SW 1271 (cell line): ENCODE measurements around the gene DOCK7.
"Not testable (repeated sequence)": the region's sequence is repeated elsewhere in the genome, so short reads cannot be mapped to it uniquely, and the experiment has no call there.

ENCODE experiments used
- DNase-seq, 2 experiments: peaks; one replicate each; lab custom pipeline; 2025; lab: John Stamatoyannopoulos, UW

Gene DOCK7

DNA sequence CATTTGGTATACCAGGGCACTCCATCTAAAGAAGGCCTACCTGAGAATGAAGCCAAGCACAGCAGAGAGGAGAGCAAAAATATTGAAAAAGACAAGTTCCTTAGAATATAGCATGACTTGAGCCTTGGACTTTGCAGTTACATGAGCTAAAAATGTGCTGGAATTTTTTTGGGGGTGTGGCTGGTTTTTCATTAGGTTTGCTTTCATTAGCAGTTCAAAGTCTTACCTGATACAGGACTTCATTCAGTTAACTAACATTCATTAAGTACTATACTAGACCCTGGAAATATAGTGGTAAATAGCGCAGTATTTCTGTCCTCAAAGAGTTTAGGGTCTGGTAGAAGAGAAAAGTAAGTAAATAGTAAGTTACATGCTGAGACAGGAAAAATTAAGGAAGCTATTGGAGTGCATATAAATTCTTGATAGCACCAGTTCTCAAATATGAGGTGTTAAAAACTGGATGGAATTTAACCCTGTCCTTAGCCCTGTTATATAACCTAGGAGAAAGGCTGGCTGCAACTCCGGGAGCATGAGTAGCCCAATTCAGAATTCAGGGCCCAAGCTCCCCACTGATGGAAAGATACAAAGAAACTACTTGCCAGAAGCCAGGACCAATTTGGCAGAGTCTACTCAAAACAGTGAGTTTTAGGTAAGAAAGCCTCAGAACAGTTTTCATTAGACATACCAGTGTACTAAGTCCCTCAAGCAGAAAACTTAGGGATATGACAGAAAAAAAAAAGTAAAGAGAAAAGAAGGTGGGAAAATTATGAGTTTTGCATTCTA lies 3.1 kb upstream of the DOCK7 start:
- no peak for DNase-seq

DNA sequence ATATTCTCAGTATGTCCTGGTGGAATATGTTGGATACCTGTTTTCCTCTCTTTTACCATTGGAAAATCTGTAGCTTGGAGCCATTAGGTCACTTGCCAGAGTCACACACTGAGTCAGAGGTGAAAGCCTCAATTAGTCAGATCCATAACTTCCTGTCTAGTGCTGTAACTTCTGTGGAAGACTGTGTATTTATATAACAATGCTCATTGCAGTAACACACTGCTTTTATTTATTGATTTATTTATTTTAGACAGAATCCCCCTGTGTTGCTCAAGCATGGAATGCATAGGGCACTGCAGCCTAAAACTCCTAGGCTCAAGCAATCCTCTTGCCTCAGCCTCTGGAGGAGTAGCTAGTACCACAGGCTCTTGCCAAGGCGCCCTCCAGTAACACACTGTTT lies 1.3 kb upstream of the DOCK7 start:
- peak; percentile 38 to 65 for DNase-seq

DNA sequence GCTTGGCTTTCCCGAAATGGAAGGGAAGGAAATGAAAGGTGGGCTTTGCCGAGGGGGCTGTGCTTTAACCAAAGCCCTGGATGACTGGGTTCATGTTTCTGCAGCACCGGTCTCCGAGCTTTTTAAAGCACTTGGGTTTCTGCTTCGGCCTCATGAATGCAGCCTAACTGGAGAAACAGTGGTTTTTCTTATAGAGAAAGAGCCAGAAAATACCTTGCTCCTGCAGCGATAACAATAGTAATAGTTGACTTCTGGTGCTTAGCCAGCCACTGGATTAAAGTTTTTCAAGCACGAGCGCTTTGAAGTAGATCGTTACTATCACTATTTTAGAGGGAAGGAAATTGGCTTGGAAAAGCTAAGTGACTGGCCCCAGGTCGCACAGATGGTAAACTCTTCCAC lies 500 bp upstream of the DOCK7 start:
- no peak for DNase-seq

DNA sequence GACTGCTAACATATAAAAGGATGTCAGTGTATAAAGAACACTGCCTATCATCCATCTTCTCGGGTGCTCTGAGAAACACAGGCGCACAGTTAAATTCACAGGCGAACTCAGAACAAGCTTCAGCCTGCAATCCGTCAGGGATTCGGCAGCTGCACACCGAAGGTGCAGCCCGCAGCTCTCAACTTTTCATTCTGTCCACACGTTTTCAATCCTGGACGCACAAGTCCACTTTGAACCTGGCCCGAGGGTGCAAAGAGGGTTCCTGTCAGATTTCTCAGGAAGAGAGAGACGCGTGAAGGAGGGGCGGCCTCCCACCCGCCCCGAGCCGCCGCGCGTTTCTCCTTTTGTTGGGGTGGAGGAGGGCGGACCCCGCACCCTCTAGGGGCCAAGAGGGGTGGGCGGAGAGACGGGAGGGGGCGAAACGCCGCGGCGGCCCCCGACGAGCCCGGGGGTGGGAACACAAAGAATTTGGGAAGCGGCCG lies 724 bp downstream of the DOCK7 start:
- DNase-seq = peak in 1 of 2 experiments; percentile 39

DNA sequence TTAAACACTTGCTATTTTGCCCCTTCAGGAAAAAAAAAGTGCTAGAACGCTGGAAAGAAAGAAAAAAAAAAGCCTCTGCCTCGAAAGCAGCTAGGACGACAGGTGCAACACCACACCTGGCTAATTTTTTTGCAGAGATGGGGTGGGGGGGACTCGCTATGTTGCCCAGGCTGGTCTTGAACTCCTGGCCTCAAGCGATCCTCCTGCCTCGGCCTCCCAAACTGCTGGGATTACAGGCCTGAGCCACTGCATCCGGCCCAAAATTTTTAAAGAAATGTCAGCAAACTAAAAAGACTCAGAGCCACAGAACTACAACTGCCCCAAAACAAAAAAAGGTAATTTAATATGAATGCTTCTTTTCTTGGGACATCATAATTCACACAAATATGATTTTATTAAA lies 1.4 kb downstream of the DOCK7 start:
- no peak for DNase-seq

DNA sequence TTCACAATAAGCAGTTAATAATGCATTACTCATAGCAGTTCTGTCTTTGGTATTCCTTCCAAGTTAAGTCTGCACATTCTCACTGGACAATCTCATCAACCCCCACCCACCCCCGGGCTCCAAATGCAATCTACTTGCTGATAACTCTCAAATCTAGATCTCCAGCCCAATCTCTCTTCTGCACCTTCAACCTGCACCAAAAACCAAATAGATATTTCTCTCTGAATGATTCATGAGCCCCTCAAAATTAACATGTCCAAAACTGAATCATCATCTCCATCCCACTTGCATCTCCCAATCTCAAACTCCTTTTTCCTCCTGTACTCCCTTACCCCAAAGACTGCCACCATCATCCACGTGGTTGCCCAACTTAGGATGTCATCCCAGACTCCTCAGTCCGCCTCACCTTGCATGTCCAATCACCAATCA lies 2.7 kb downstream of the DOCK7 start:
- DNase-seq = no peak

DNA sequence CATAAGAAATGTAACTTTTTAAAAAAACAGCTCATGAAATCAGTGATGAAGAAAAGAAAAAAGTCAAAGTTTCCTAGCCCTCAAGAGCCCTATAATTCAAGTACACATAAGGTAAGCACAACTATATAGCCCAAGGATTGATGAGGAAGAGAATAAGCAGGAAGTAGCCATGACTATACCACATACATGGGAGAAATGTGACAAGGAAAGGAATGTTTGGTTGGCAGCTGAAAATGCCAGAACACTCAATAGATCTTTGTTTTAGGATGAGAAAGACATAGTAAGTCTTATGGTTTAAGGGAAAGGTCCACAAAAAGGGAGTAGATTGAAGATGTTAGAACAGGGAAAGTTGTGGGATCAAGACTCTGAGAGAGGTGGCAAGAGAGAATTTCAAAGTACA lies 5.7 kb downstream of the DOCK7 start:
- no peak for DNase-seq

DNA sequence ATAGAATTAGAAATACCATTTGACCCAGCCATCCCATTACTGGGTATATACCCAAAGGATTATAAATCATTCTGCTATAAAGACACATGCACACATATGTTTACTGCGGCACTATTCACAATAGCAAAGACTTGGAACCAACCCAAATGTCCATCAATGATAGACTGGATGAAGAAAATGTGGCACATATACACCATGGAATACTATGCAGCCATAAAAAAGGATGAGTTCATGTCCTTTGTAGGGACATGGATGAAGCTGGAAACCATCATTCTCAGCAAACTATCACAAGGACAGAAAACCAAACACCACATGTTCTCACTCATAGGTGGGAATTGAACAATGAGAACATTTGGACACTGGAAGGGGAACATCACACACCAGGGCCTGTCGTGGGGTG lies 7.2 kb downstream of the DOCK7 start:
- DNase-seq = not testable (repeated sequence)

DNA sequence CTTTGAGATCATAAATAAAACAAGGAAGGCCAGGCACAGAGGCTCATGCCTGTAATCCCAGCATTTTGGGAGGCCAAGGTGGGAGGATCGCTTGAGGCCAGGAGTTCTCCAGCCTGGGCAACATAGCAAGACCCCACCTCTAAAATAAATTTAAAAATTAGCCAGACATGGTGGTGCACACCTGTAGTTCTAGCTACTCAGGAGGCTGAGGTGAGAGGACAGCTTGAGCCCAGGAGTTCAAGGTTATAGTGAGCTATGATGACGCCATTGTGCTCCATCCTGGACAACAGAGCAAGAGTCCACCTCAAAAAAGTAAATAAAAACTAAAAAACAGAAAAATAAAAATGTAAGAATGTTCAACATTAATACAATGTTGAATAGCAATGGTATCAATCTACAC lies 10.4 kb downstream of the DOCK7 start:
- not testable (repeated sequence) for DNase-seq

DNA sequence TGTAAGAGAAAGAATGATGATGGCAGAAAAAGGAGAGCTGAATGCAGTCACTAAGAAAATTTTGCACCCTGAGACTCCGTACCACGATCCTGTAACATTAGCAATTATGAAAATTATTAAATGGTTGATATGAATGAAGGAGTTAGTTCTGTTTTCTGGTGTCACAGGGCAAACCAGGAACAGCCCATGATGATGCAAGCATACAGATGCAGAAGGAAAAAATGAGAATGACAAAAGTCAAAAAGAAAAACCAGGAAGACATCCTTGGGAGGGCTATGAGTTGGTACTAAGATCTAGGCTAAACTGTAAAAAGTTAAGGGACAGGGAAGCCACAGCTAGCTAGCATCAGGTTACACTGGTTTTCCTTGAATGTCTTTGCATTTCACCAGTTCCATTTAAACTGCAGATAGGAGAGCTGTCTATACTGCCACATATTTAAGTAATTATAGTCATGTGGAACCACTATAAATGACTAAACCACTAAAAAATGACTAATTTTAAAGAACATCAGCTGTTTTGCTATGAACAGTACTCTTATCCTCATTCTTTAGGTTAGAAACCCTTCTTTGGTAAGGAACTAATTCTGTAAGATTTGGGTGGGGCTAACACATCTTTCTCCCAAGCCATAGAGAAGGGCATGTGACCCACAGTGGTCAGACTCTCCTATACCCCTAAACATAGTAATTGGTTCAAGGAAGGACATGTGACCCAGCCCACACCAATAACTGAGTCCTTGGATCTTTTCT lies 11.4 kb downstream of the DOCK7 start:
- DNase-seq = no peak

DNA sequence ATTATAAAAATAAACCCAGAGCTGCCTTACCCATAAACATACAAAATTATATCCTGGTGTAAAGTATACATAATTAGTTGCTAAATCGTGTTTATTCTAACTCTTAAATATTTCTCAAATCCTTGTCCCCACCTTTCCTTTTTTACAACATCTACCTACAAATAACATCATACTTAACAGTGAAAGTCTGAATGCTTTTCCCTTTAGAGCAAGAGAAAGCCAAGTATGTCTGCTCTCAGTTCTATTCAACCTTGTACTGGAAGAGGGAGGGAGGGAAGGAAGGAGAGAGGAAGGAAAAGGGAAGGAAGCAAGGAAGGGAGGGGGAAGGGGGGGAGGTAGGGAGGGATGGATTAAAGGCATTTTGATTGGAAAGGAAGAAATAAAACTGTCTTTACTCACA lies 14.6 kb downstream of the DOCK7 start:
- DNase-seq = no peak

DNA sequence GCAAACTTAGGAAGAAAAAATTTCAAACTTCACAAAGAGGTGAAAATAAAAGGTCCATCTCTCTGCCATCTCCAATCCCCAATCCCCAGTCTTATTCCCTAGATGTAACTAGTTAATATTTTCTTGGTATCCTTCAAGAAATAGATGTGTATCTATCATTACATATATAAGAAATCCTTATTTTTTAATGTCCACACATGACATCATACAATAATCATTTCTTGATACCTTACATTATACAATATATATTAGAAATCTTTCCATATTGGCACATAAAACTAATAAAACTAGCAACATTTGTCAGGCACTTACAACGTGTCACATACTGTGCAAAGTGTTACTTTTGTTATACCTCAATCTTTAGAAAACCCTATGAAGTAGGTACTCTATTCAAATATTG lies 16.2 kb downstream of the DOCK7 start:
- no peak for DNase-seq

DNA sequence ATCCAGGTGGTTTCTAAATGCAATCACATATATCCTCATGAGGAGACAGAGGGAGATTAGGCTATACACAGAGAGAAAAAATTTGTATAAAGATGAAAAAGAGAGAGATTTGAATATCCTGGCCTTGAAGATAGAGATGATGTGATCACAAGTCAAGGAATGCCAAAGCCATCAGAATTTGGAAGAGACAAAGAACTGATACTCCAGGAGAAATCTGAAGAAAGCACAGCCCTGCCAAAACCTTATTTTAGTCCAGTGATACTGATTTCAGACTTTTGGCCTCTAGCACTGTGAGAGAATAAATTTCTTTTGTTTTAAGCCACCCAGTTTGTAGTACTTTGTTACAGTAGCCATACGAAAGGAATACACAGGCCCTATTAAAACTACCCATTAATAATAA lies 33.4 kb downstream of the DOCK7 start:
- DNase-seq = no peak

DNA sequence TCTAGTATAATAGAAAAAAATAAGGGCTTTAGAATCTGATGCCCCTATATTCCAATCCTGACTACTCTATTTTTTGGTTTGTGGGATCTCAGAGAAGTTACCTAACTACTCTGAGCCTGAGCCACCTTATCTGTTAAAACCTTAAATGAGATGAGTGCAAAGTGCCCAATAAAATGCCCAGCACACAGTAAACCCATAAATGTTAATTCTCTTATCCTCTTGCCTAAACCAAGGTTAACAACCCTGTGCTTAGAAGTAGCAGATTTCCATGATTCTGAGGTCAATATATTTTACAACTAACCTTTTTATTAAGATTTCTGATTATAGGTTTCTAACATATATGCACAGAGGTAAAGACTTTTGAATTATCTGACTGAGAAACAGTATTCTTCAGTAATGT lies 35.8 kb downstream of the DOCK7 start:
- DNase-seq = no peak

DNA sequence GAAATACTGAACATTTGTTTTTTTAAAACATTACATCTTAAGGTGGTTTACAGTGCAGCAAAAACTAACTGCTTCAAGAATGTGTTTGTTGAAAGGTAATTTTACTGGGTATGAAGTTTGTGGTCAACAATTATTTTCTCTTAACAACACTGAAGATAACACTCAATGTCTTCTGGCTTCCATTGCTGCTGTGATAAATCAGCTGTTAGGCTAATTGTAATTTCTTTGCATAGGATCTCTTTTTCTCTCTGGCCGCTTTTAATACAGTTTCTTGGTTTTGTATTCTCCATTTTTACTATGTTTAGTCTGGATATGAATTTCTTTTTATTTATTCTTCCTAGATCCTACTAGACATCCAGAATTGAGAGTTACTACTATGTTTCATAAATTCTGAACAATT lies 44.9 kb downstream of the DOCK7 start:
- DNase-seq = no peak

DNA sequence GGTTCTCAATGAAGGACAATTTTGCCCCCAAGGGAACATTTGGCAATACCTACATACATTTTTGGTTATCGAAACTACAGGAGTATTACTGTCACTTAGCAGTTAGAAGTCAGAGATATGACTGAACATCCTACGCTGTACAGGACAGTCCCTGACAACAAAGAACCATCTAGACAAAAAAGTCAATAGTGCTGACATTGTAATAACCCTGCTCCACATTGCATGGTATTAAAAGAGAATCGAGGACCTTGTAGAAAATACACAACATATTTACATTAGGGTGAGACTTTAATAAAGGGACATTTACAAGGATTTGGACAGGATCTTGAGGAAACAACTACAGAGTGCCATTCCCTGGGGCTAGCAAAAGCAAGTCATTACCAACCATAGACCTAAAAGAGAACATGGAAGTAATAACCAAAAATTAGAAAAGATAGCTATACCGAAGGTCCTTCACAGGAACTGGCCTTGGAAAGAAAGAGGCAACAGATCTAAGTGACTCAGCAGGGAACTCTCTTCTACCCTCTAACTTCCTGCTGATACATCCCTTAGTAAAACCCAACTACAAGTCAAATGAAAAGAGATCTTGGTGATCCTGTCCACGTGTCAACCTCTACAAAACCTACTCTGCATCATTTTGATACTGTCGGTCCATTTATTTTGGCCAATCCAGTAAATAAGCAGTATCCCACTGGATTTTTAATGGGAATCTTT lies 50.6 kb downstream of the DOCK7 start:
- no peak for DNase-seq

DNA sequence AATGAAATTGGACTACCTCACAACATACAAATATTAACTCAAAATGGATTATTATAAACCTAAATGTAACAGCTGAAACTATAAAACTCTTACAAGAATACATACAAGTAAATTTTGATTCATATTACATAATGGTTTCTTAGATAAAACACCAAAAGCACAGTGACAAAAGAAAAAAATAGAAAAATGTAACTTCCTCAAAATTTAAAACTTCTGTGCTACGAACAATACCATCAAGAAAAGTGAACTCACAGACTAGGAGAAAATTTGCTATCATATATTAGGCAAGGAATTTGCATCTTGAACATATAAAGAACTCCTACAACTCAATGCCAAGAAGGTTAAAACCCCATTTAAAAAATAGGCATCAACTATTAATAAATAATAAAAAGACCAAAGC lies 59.7 kb downstream of the DOCK7 start:
- DNase-seq = no peak

DNA sequence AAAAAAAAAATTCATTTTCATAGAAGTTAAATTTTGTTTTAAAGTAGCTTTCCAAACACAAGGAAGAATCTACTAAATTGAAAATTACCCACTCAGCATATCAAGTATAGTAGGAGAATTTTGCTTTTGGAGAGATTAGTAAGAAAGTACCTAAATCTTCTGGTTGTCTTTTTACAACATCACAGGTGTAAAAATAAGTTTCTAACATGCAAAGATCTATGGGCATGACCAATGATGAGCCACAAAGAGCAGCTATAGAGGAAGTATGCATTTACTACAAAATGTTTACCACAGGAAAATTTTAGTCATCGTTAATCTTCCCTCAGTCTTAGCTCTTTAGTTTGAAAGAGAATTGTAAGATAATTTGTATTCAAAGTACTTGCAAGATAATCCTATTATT lies 62.8 kb downstream of the DOCK7 start:
- no peak for DNase-seq

DNA sequence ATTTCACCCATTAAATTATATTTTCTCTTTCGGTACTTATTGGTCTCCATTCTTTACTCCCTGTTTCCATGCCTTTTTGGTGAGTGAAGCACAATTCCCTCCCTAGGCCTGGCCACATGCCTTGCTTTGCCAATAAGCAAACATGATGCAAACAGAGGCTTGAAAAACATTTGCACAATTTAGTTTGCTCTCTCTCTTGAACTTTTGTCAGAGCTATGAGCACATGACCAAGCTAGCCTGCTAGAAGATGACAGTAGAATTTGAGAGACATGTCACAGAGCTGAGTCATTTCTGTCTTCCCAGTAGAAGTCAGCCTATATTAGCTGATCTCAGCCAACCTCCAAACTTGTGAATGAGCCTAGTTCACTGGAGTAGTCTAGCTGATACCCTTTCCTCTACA lies 66.3 kb downstream of the DOCK7 start:
- DNase-seq = peak; percentile 3 to 27

DNA sequence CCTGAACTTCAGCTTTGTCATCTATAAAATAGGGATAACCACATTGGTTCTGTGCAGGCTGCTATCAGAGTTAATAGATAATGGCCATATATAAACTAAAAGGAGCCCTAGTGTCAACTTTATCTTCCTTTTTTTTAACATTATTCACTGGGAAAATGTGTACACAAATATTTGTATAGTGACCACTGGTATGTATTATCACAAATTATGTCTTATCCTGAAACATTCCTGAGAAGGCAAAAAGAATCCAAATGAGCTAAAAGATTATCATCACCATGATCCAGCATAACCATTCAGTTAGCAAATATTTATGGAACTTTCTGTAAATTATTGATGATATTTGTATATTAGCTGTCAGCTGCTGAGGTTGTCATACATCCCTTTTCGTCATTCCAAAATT lies 74.3 kb downstream of the DOCK7 start:
- DNase-seq = no peak

DNA sequence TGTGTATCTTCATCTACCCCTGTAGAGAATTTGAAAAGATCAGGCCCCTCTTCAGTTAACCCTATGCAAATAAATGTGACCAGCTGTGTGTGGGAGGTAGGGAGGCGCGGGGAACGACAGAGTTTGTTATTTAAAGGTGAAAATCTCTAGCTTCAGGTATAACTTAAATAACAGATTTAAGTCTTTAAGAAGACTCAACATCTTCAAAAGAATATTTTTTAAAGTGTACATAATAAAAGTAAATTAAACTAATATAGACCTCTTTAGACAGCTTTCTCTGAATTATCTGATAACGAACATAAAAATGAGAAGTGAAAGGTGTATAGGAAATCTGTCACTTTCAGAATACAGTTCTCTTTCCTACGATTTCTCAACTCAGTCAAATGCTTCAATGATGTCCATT lies 74.9 kb downstream of the DOCK7 start:
- no peak for DNase-seq

DNA sequence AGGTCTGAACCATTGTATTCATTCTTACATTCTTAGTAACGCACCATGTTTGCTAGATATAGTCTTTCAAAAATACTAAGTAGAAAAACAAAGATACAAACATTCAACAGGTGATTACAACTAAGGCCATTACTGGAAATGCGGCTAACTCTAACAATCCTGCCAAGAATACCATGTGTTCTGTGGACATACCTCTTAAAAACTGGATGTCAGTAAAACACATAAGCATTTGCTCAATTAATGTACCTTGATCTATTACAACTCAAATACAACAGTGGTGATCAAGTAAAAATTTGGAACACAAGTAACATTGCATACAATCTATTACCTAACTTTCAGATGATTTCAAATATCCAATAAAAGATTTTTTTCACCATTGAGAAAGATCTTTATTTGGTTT lies 75.4 kb downstream of the DOCK7 start:
- DNase-seq = no peak

DNA sequence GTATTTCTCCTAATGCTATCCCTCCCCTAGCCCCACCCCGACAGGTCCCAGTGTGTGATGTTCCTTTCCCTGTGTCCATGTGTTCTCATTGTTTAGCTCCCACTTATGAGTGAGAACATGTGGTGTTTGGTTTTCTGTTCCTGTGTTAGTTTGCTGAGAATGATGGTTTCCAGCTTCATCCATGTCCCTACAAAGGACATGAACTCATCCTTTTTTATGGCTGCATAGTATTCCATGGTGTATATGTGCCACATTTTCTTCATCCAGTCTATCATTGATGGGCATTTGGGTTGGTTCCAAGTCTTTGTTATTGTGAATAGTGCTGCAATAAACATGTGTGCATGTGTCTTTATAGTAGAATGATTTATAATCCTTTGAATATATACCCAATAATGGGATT lies 77.6 kb downstream of the DOCK7 start:
- DNase-seq = not testable (repeated sequence)
